DND-41 (cell line): ENCODE data around the gene CARMIL1.

Experiments used
- ATAC-seq: fragments of 200-7000 bp; cut with Tn5 transposase; 3 replicates; pipeline ENCODE4 v1.9.1; 2021; ENCODE audit warnings: low read depth; ENCODE audit not compliant: insufficient read depth
- DNase-seq: peaks from one replicate; pipeline ENCODE4 v3.0.0-alpha.2; 2020
- H2AFZ ChIP-seq: 2 replicates; pipeline ENCODE4 v1.6.0; 2012; ENCODE audit warnings: low read depth, low read length
- H3K27ac ChIP-seq: 2 replicates; pipeline ENCODE4 v1.5.1; 2012; ENCODE audit warnings: low read length, inconsistent platforms
- H3K27me3 ChIP-seq: fragments of 200-600 bp; sonication (generic); 2 replicates; pipeline ENCODE4 v1.6.0; 2012; ENCODE audit warnings: low read length, mild to moderate bottlenecking, inconsistent platforms; ENCODE audit not compliant: insufficient read depth, poor library complexity
- H3K36me3 ChIP-seq: 2 replicates; pipeline ENCODE4 v1.5.1; 2012; ENCODE audit warnings: low read length, inconsistent platforms; ENCODE audit not compliant: insufficient read depth
- H3K4me1 ChIP-seq: 2 replicates; pipeline ENCODE4 v1.5.1; 2012; ENCODE audit warnings: mild to moderate bottlenecking, low read length; ENCODE audit not compliant: insufficient read depth
- H3K4me2 ChIP-seq: 2 replicates; pipeline ENCODE4 v1.6.0; 2012; ENCODE audit warnings: mild to moderate bottlenecking, moderate library complexity, low read length, inconsistent platforms; ENCODE audit not compliant: insufficient read depth
- H3K4me3 ChIP-seq, 2 experiments: fragments of 200-600 bp in 1 of 2; shearing (Covaris generic) in 1 of 2; 2 replicates each; pipeline ENCODE4 v1.5.1; 2012 to 2016; ENCODE audit warnings: inconsistent platforms in 2 of 2, low read length in 2 of 2, mild to moderate bottlenecking in 2 of 2, low read depth in 1 of 2, moderate library complexity in 1 of 2
- H3K79me2 ChIP-seq: 2 replicates; pipeline ENCODE4 v1.6.0; 2012; ENCODE audit warnings: low read length, inconsistent platforms; ENCODE audit not compliant: insufficient read depth
- H3K9ac ChIP-seq: 2 replicates; pipeline ENCODE4 v1.6.0; 2012; ENCODE audit warnings: low read depth, mild to moderate bottlenecking, inconsistent platforms, low read length, moderate library complexity
- H3K9me3 ChIP-seq: 2 replicates; pipeline ENCODE4 v1.5.1; 2012; ENCODE audit warnings: low read length, moderate library complexity, mild to moderate bottlenecking, inconsistent platforms; ENCODE audit not compliant: insufficient read depth, severe bottlenecking
- H4K20me1 ChIP-seq: 2 replicates; pipeline ENCODE4 v1.6.0; 2012; ENCODE audit warnings: low read length; ENCODE audit not compliant: insufficient read depth
- CTCF ChIP-seq: IDR thresholded peaks from 2 replicates; pipeline ENCODE4 v1.5.1; 2012; ENCODE audit warnings: borderline replicate concordance, low read length, moderate library complexity, mild to moderate bottlenecking; ENCODE audit not compliant: poor library complexity, severe bottlenecking; ENCODE audit errors: extremely low read depth
- EZH2 ChIP-seq: IDR thresholded peaks from 3 replicates; pipeline ENCODE4 v1.6.1; 2012; ENCODE audit warnings: borderline replicate concordance, low read depth, mild to moderate bottlenecking, moderate library complexity, low read length, inconsistent platforms; ENCODE audit not compliant: severe bottlenecking

Gene CARMIL1

GRCh38 chr6:25266456-25267100 lies 12.6 kb upstream of the CARMIL1 start:
- H3K4me3 ChIP-seq: no peak overlapping the region
- TF ChIP-seq CTCF (no peak), EZH2 (no peak)
- DNase-seq (no peak), ATAC-seq (no peak)
- H3K4me1 ChIP-seq: no peaks in the 10 kb centered on the region
- no peaks in the 10 kb centered on the region for H3K36me3 ChIP-seq
- H2AFZ ChIP-seq: no peak overlapping the region
- no peak overlapping the region for H3K27ac ChIP-seq
- H4K20me1 ChIP-seq: no peaks in the 10 kb centered on the region
- peaks cover 16% of the 10 kb centered on the region for H3K27me3 ChIP-seq
- no peak overlapping the region for H3K9ac ChIP-seq
- H3K4me2 ChIP-seq: no peak overlapping the region
- no peaks in the 10 kb centered on the region for H3K79me2 ChIP-seq
- no peaks in the 10 kb centered on the region for H3K9me3 ChIP-seq

- TF ChIP-seq CTCF (no peak), EZH2 (no peak)
- ATAC-seq (no peak), DNase-seq (no peak)
- no peak overlapping the region for H3K4me3 ChIP-seq
- no peak overlapping the region for H3K4me2 ChIP-seq
- no peak overlapping the region for H3K9ac ChIP-seq
- no peaks in the 10 kb centered on the region for H3K4me1 ChIP-seq
- no peaks in the 10 kb centered on the region for H3K36me3 ChIP-seq
- H3K9me3 ChIP-seq: no peaks in the 10 kb centered on the region
- no peaks in the 10 kb centered on the region for H4K20me1 ChIP-seq
- no peak overlapping the region for H2AFZ ChIP-seq
- peaks cover 19% of the 10 kb centered on the region for H3K27me3 ChIP-seq
- H3K79me2 ChIP-seq: no peaks in the 10 kb centered on the region
- no peak overlapping the region for H3K27ac ChIP-seq
These were observed 11.5 kb upstream of the CARMIL1 start for GRCh38 chr6:25267662-25268061.

GRCh38 chr6:25270559-25270958 lies 8.6 kb upstream of the CARMIL1 start:
- H3K9ac ChIP-seq: no peak overlapping the region
- H3K36me3 ChIP-seq: no peaks in the 10 kb centered on the region
- no peak for ATAC-seq
- no peak overlapping the region for H3K4me3 ChIP-seq
- H3K9me3 ChIP-seq: no peaks in the 10 kb centered on the region
- no peak for TF ChIP-seq CTCF
- TF ChIP-seq EZH2: no peak
- H3K27me3 ChIP-seq: peaks cover 34% of the 10 kb centered on the region
- no peaks in the 10 kb centered on the region for H4K20me1 ChIP-seq
- DNase-seq: no peak
- H3K27ac ChIP-seq: no peak overlapping the region
- no peaks in the 10 kb centered on the region for H3K79me2 ChIP-seq
- H3K4me1 ChIP-seq: no peaks in the 10 kb centered on the region
- no peak overlapping the region for H2AFZ ChIP-seq
- H3K4me2 ChIP-seq: no peak overlapping the region

- Histone ChIP-seq H3K9ac (no peak overlapping the region), H3K36me3 (no peaks in the 10 kb centered on the region), H3K27ac (no peak overlapping the region), H3K4me2 (no peak overlapping the region), H3K79me2 (no peaks in the 10 kb centered on the region), H2AFZ (no peak overlapping the region), H3K27me3 (peaks cover 59% of the 10 kb centered on the region), H3K9me3 (no peaks in the 10 kb centered on the region), H4K20me1 (no peaks in the 10 kb centered on the region), H3K4me3 (no peak overlapping the region), H3K4me1 (peaks cover 16% of the 10 kb centered on the region)
- TF ChIP-seq EZH2: no peak
- TF ChIP-seq CTCF: no peak
- DNase-seq (no peak), ATAC-seq (no peak)
These were observed 3.7 kb upstream of the CARMIL1 start for GRCh38 chr6:25275436-25275835.
